ENCODE data around the gene GNA15. TPM values are rescaled to one million over a fixed set of nuclear protein-coding genes. Genes with fewer than 3 reads are reported as not detected.

Gene GNA15
- total and polyA plus RNA-seq, 2 of the 8 experiments (the other 6 are each of a cell fraction or from before 2014, with no cell fraction given): 0.26 to 0.45 TPM

- no peak overlapping the region for H2BK20ac ChIP-seq (ENCODE audit: low read length)
- H3K23me2 ChIP-seq (ENCODE audit: low read depth, low read length): no peaks in the 10 kb centered on the region
- no peak overlapping the region for H3K9ac ChIP-seq (replicated peaks in 1 of 4; ENCODE audit: extremely low read depth in 1 of 4, low read depth in 3 of 4, low read length in 3 of 4)
- ChIA-PET POLR2A (ENCODE audit: partially characterized antibody) (interaction anchor here (1.6 kb wide), 1 partner anchor 9 kb away, joined by 3 read pairs; no protein-coding TSS in a partner anchor), CTCF (ENCODE audit: partially characterized antibody) (no interaction called here)
- no peak overlapping the region for H3K18ac ChIP-seq (ENCODE audit: extremely low read depth, low read length)
- peaks cover 8% of the 10 kb centered on the region; the same call in 1 of the 2 replicates for H3K79me1 ChIP-seq (ENCODE audit: low read depth, low read length)
- no peaks in the 10 kb centered on the region for H3K9me3 ChIP-seq (ENCODE audit: insufficient read depth in 2 of 2, low read depth in 1 of 2, low read length in 1 of 2)
- no peak overlapping the region for H3K23ac ChIP-seq (ENCODE audit: insufficient read length)
- no peak overlapping the region for H4K8ac ChIP-seq (ENCODE audit: extremely low read depth, insufficient read depth, low read length)
- H3K56ac ChIP-seq (replicated peaks; ENCODE audit: insufficient read length, low read depth, low read length): no peak overlapping the region
- no peaks in the 10 kb centered on the region for H3K27me3 ChIP-seq (replicated peaks in 1 of 4; ENCODE audit: control insufficient read depth in 3 of 4, extremely low read depth in 1 of 4, insufficient read depth in 3 of 4, low read length in 3 of 4)
- DNase-seq (ENCODE audit: low read depth in 1 of 2, low spot score in 2 of 2) (no peak), FAIRE-seq (no peak)
- no peak overlapping the region for H2BK15ac ChIP-seq (ENCODE audit: low read length)
- 91% methylated on average over 38 of the region's 42 CpGs; no CpG with 5 or more reads in 1 of the 2 experiments for WGBS, 2 experiments (ENCODE audit: extremely low coverage in 1 of 2, insufficient coverage in 1 of 2, insufficient read length in 1 of 2, insufficient replicate concordance in 2 of 2, low coverage in 1 of 2, low lambda C conversion rate in 2 of 2, missing lambda C conversion rate in 1 of 2)
- H4K20me1 ChIP-seq (replicated peaks in 1 of 2; ENCODE audit: control insufficient read depth in 1 of 2, insufficient read depth in 2 of 2, low read length in 2 of 2): peaks cover 11 to 12% of the 10 kb centered on the region in 2 experiments
- H3K4me3 ChIP-seq (ENCODE audit: extremely low read depth in 1 of 4, insufficient read depth in 2 of 4, low read depth in 3 of 4, low read length in 4 of 4): no peak overlapping the region
- no peak overlapping the region for H2BK120ac ChIP-seq (replicated peaks; ENCODE audit: low read depth, low read length)
- H3K14ac ChIP-seq (ENCODE audit: insufficient read length): no peak overlapping the region
- no peak overlapping the region for H2BK5ac ChIP-seq (ENCODE audit: low read depth, low read length)
- H2BK12ac ChIP-seq (ENCODE audit: low read depth, low read length): no peak overlapping the region
- no peak overlapping the region for H3K4ac ChIP-seq (replicated peaks; ENCODE audit: insufficient read length, low read depth, low read length)
- H3K79me2 ChIP-seq (ENCODE audit: control insufficient read depth in 1 of 2, insufficient read depth in 2 of 2, low read length in 2 of 2): peaks cover 0 to 12% of the 10 kb centered on the region in 2 experiments; a peak in 2 of 4 replicates
- H2AFZ ChIP-seq (ENCODE audit: low read length): no peak overlapping the region
- H3K4me1 ChIP-seq (replicated peaks in 1 of 4; ENCODE audit: control insufficient read depth in 3 of 4, insufficient read depth in 4 of 4, low read length in 3 of 4): no peaks in the 10 kb centered on the region
- no peak for TF ChIP-seq BACH1 (IDR thresholded peaks at IDR 0.05; ENCODE audit: low read length)
- no peak for TF ChIP-seq MAFK (IDR thresholded peaks at IDR 0.05; ENCODE audit: low read depth, low read length)
- TF ChIP-seq TAF7 (optimal IDR thresholded peaks at IDR 0.05; ENCODE audit: borderline replicate concordance, low read depth, low read length): no peak
- no peak for TF ChIP-seq CHD1 (IDR thresholded peaks at IDR 0.05; ENCODE audit: low read depth, low read length)
- TF ChIP-seq SIX5 (IDR thresholded peaks at IDR 0.05; ENCODE audit: low read depth, low read length): no peak
- TF ChIP-seq KDM5A (IDR thresholded peaks at IDR 0.05; ENCODE audit: low read length): no peak
- TF ChIP-seq CEBPB (IDR thresholded peaks at IDR 0.05; ENCODE audit: low read depth, low read length): no peak
- no peak for TF ChIP-seq FOSL1 (IDR thresholded peaks at IDR 0.05; ENCODE audit: insufficient read depth, low read depth, low read length)
- no peak for TF ChIP-seq CBX5 (IDR thresholded peaks at IDR 0.05; ENCODE audit: low read depth, low read length)
- no peak for TF ChIP-seq ASH2L (IDR thresholded peaks at IDR 0.05; ENCODE audit: low read length)
- TF ChIP-seq TBP (IDR thresholded peaks at IDR 0.05; ENCODE audit: low read depth, low read length): no peak
- TF ChIP-seq CBX8 (IDR thresholded peaks at IDR 0.05; ENCODE audit: borderline replicate concordance, low read depth, low read length): no peak
- H2AK5ac ChIP-seq (ENCODE audit: low read depth, low read length): no peak overlapping the region
- no peak overlapping the region for H4K5ac ChIP-seq (ENCODE audit: insufficient read length, low read depth, low read length)
- no peak overlapping the region for H3K4me2 ChIP-seq (ENCODE audit: insufficient read depth in 1 of 2, low read depth in 2 of 2, low read length in 2 of 2)
- peaks cover 2 to 22% (median 7%) of the 10 kb centered on the region in 4 experiments; a peak in 3 of 8 replicates for H3K36me3 ChIP-seq (ENCODE audit: control insufficient read depth in 2 of 4, insufficient read depth in 4 of 4, low read length in 3 of 4)
- no peak overlapping the region for H3K27ac ChIP-seq (ENCODE audit: low read depth, low read length)
- no peak overlapping the region for H4K91ac ChIP-seq (replicated peaks; ENCODE audit: insufficient read length, low read length)
These were observed 60.5 kb downstream of the GNA15 start for GRCh38 chr19:3196064-3196932.
